ENCODE measurements around the gene FOXN3.

GRCh38 chr14:89232265-89233070 is 184.6 kb downstream of the FOXN3 start:
- TF ChIP-seq POLR2A (IDR thresholded peaks at IDR 0.05; ENCODE audit: low read length), result no peak
- no peak for TF ChIP-seq GATA1 (IDR thresholded peaks at IDR 0.05; ENCODE audit: low read depth, low read length)

Data from erythroblast (primary cell).